HFFc6 (cell line): ENCODE measurements around the gene PRXL2C. TPM values are rescaled to one million over a fixed set of nuclear protein-coding genes. Genes with fewer than 3 reads are reported as not detected.
"Not testable (repeated sequence)": the region's sequence is repeated elsewhere in the genome, so short reads cannot be mapped to it uniquely, and the experiment has no call there.

Experiments
- DNase-seq: peaks from one replicate; pipeline ENCODE4 v3.0.0-alpha.2; 2018
- H3K27ac Mint-ChIP-seq: 2 replicates; pipeline ENCODE4 v1.8.0; 2020; ENCODE audit warnings: mild to moderate bottlenecking, mixed read lengths
- H3K27me3 Mint-ChIP-seq: 2 replicates; pipeline ENCODE4 v1.8.0; 2021; ENCODE audit warnings: mild to moderate bottlenecking, moderate library complexity, mixed read lengths; ENCODE audit not compliant: insufficient read depth
- H3K36me3 Mint-ChIP-seq: 2 replicates; pipeline ENCODE4 v1.8.0; 2021; ENCODE audit warnings: low read depth, mixed read lengths
- H3K4me1 Mint-ChIP-seq: 2 replicates; pipeline ENCODE4 v1.8.0; 2020; ENCODE audit warnings: low read depth, mixed read lengths
- H3K4me3 Mint-ChIP-seq: 2 replicates; pipeline ENCODE4 v1.8.0; 2020; ENCODE audit warnings: mild to moderate bottlenecking, moderate library complexity, mixed read lengths
- H3K9me3 Mint-ChIP-seq: 2 replicates; pipeline ENCODE4 v1.8.0; 2020; ENCODE audit warnings: mild to moderate bottlenecking, mixed read lengths
- CTCF ChIP-seq: fragments of 200-600 bp; sonication (generic); IDR thresholded peaks from 2 replicates; pipeline ENCODE4 v1.5.0; 2021; ENCODE audit warnings: antibody characterized with exemption, mild to moderate bottlenecking
- total RNA-seq, 6 experiments: library from RNA; stranded (reverse); fragmentation: NEBNext Ultra II Directional; extraction: Animal tissue kit (Norgen Biotek cat#: 25700); gene quantifications; 2 replicates in 1 of 6; 3 replicates in 5 of 6; pipeline ENCODE4 v1.2.3, GENCODE V29; 2021

PRXL2C gene
- total RNA-seq, 6 experiments from 2014 or later, result 16.3 to 19.7 (median 17.8) TPM

GRCh38 chr9:96644137-96644536, 11.0 kb downstream of the PRXL2C start:
- H3K4me1 Mint-ChIP-seq, result peaks cover 17% of the 10 kb centered on the region
- no peaks in the 10 kb centered on the region for H3K27me3 Mint-ChIP-seq

DNA sequence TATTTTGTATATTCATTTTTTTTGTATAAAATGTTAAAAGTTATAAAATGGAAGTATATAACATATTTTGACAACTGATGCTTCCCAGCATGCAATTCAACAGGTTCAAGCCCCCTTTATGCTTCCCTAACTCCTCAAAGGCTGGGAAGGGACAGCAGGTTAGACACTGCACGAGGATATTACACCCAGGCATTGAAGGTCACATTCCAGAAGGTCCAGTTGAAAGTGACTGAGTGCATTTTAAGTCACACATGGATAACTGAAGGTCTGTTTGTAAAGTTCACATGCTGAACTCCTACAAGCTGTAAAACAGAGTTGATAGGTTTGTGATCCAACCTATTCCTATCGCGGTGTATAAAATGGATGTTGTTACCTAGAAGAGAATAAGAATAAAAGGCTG, 13.6 kb downstream of the PRXL2C start:
- H3K4me1 Mint-ChIP-seq, result peaks cover 18% of the 10 kb centered on the region

More at GRCh38 chr9:96644137-96644536, 11.0 kb downstream of the PRXL2C start:
- DNase-seq, result no peak
- no peak for TF ChIP-seq CTCF
- Mint-ChIP-seq H3K27ac (no peak overlapping the region), H3K9me3 (no peaks in the 10 kb centered on the region), H3K36me3 (peaks cover 21% of the 10 kb centered on the region), H3K4me3 (no peak overlapping the region)

GRCh38 chr9:96638606-96639364, 16.3 kb downstream of the PRXL2C start:
- Mint-ChIP-seq H3K4me3 (no peak overlapping the region), H3K4me1 (peaks cover 11% of the 10 kb centered on the region), H3K9me3 (no peaks in the 10 kb centered on the region), H3K27me3 (no peaks in the 10 kb centered on the region), H3K36me3 (peaks cover 9% of the 10 kb centered on the region; the same call in 1 of the 2 replicates), H3K27ac (peak overlapping the region; percentile 39)
- no peak for DNase-seq
- TF ChIP-seq CTCF, result no peak

More for the DNA sequence above, 13.6 kb downstream of the PRXL2C start:
- peaks cover 20% of the 10 kb centered on the region for H3K36me3 Mint-ChIP-seq
- no peak overlapping the region for H3K4me3 Mint-ChIP-seq
- no peaks in the 10 kb centered on the region for H3K27me3 Mint-ChIP-seq
- DNase-seq, result no peak
- no peaks in the 10 kb centered on the region for H3K9me3 Mint-ChIP-seq
- no peak for TF ChIP-seq CTCF
- H3K27ac Mint-ChIP-seq, result no peak overlapping the region

- no peak for TF ChIP-seq CTCF
- no peak overlapping the region for H3K27ac Mint-ChIP-seq
Observed at GRCh38 chr9:96636368-96636767, 18.7 kb downstream of the PRXL2C start.

DNA sequence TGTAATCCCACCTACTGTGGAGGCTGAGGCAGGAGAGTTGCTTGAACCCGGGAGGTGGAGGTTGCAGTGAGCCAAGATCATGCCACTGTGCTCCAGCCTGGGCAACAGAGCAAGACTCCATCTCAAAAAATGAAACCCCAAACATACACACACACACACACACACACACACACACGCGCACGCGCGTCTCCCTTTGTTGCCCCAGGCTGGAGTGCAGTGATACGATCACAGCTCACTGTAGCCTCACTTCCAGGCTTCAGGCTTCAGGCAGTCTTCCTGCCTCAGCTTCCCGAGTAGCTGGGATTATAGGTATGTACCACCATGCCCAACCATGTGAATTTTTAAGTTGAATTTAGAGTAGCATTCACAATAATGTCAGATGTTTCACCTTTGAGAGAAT, 21.5 kb downstream of the PRXL2C start:
- not testable (repeated sequence) for H3K4me1 Mint-ChIP-seq, H3K27ac Mint-ChIP-seq, H3K9me3 Mint-ChIP-seq, H3K4me3 Mint-ChIP-seq, DNase-seq, H3K36me3 Mint-ChIP-seq, H3K27me3 Mint-ChIP-seq

More at GRCh38 chr9:96636368-96636767, 18.7 kb downstream of the PRXL2C start:
- no peaks in the 10 kb centered on the region for H3K27me3 Mint-ChIP-seq
- no peak overlapping the region for H3K4me3 Mint-ChIP-seq
- peaks cover 11% of the 10 kb centered on the region for H3K4me1 Mint-ChIP-seq
- H3K36me3 Mint-ChIP-seq, result no peaks in the 10 kb centered on the region
- no peaks in the 10 kb centered on the region for H3K9me3 Mint-ChIP-seq
- DNase-seq, result no peak

DNA sequence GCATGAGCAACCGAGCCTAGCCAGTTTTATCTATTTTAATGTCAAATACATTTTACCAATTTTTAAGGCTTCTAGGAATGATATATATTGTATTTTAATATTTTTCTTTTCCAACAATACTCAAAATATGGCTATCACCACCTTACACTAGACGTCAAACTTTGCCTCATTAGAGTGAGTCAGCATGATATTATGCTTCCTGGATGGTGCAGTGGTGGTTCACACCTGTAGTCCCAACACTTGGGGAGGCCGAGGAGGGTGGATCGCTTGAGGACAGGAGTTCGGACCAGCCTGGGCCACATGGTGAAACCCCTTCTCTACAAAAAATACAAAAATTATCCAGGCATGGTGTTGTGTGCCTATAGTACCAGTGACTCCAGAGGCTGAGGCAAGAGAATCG, 28.2 kb downstream of the PRXL2C start:
- DNase-seq, result no peak
- Mint-ChIP-seq H3K36me3 (no peaks in the 10 kb centered on the region), H3K9me3 (no peaks in the 10 kb centered on the region), H3K4me1 (peaks cover 18% of the 10 kb centered on the region), H3K4me3 (peak overlapping the region; percentile 60), H3K27ac (peak overlapping the region; percentile 72), H3K27me3 (no peaks in the 10 kb centered on the region)
- TF ChIP-seq CTCF, result no peak
